GM18519 (cell line): ENCODE results near the gene SLX4IP.

ENCODE experiments used
- ATAC-seq: cut with Tn5 transposase; IDR thresholded peaks from one replicate; pipeline ENCODE4 v1.9.1; 2021; ENCODE audit warnings: mild to moderate bottlenecking, moderate library complexity; ENCODE audit not compliant: unreplicated experiment, low FRiP score

Gene SLX4IP

DNA sequence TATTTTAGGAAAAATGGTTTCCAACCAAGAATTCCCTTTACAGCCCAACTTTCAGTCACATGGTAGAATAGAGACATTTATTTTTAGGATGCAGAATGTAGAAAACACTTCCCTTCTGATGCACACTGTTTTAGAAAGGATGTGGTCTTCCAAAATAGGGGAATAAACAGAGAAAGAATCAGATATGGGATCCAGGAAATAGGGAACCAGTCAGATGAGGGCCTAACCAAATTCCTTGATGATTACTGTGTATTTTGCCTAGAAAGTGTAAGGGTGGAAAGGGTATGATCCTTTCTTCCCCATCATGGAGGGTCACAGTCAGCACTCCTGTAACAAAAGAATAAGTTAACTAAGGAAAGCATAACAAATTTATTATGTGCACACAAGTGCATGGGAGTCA lies 27.4 kb downstream of the SLX4IP start:
- ATAC-seq = no peak

DNA sequence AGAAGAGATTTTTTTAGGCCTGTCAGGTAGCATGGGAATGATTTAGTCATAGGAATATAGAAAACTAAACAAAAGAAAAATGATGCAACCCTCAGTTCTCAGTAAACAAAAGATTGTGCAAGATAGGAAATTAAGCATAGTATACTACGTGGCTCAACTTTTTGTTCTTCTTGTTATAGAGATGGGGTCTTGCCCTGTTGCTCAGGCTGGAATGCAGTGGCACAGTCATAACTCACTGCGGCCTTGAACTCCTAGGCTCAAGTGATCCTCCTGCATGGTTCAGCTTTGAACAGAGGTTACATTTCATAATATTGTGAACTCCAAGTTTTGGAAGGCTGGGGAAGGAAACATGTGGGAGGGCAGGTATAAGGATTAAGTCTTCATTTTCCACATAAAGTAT lies 28.5 kb downstream of the SLX4IP start:
- no peak for ATAC-seq

DNA sequence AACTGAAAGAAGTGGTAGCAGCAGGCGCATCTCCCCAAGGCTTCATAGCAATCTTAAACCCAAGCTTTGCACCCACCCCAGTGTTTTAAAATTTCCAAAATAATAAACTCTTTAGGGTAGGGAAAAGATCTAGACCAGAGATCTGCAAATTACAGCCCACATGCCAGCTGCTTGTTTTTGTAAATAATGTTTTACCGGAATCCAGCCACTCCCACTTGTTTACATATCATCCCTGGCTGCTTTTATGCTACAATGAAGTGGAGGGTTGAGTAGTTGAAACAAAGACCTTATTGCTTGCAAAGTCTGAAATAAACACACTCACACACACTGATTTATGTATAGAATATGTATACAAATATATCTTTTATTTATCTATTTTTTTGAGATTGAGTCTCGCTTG lies 30.0 kb downstream of the SLX4IP start:
- no peak for ATAC-seq

DNA sequence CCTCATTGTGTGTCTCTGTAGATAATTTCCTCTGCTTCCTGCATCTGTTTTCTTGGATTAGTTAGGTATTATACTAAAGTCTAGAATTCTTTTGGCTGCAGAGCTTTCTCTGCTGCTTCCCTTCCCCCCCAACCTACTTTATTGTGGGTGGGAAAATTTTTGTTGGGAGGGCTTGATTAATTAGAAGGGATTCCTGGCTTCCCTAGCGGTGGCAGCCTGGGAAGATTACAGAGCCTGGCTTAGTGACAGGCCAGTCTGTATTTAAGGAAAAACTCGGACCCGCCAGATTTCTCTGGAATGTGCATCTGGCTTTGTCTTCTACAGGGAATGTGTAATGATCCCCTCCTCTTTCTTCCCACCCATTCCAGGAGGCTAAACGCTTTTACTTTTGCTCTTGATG lies 31.2 kb downstream of the SLX4IP start:
- no peak for ATAC-seq

DNA sequence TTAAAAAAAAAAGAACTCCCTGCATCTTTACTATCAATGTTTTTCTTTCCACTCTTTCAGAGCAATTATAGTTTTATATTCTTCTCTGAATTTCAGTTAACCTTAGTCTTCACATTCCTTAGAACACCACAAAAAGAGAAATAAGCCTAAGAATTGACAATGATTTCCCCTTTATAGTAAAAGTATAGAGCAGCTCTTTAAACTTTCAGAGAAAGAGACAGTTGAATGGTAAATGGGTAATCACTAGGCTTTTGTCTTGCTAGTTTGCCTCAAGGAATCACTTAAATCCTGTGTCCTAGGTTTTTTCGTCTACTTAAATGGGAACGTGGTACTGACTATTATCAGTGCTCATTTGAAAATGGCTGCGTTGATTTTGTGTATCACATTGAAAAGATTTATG lies 31.8 kb downstream of the SLX4IP start:
- ATAC-seq = no peak

DNA sequence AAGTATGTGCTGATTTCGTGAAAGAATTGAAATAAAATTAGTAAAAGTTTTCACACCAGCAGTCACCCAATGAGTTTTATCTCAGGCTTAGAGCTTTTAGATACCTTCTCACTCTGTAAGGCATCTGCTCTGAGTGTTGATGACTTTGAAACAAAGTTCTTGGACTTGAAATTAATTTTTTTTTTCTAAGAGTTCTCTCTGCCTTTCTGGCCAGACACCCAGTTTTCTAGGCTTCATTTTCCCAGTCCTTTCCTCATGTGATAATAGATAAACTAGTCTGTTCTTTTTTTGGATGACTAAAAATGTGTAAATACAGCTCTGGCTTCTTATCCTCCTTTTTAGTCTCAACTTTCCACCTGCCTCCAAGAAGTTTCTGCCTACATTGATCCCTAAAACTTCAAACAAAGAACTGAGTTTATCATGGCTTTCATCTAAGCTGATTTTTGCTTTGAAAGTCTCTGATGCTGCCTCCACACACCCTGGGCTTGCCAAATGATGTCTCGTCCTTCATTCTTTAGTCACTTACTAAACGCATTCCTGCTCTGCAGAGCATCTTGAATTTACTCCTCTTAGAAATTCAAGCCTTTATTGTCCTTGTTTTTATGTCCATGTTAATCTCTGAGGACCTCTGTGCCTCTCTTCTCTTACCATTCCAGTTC lies 32.7 kb downstream of the SLX4IP start:
- ATAC-seq = no peak

DNA sequence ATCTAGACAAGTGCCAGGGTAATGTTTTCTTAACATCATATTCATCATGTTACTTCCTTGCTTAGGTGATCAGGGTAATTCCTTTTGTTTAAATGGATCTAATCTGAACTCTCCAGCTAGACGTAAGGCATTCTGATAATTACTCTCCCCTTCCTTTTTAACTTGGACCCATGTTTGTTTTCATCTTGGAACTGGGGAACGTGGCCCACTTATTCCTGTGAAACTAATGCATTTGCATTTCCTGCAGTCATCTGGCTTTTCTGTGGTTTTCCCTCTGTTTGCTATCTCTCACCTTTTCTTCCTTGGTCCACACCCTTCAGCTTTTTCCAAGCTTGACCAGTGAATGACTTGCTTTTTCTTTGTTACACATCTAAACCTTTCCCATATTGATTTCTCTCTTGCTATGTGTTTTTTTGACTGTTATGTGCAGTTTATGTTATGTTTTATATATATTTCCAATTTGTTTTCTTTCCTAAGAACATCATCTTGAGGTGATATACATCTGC lies 33.3 kb downstream of the SLX4IP start:
- ATAC-seq = no peak

DNA sequence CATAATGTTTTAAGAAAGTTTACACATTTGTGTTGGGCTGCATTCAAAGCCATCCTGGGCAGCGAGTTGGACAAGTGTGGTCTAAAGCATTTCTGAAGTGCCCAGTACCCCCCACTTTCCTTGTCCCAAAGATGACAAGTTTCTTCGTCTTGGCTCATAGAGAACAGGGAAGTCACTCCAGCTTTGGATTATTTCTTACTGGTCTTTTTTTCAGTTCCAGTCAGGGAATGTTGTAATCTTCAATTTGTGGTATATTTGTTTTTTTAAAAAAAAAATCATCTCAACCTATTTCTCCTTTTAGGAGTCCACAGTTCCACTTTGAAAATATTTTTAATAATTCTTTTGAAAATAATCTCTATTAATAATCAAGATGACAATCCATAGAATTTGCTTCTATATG lies 34.0 kb downstream of the SLX4IP start:
- no peak for ATAC-seq

DNA sequence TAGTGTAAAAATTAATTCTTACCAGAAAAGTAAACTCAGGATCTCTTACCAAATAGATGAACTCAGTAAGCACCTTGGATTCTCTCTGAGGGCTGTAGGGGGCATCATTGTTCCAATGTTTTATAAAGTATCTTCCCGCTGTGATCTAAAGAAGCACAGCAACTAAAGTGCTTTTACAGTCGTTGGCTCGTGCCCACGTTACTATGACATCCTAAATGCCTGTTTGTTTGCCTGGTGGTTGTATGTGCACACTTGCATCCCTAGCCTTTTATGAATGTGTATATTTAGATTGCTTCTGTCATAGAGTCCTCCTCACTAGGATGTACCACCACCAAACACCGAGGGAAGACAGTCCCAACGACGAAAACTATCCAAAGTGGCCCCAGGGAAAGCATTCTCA lies 34.5 kb downstream of the SLX4IP start:
- ATAC-seq = no peak

DNA sequence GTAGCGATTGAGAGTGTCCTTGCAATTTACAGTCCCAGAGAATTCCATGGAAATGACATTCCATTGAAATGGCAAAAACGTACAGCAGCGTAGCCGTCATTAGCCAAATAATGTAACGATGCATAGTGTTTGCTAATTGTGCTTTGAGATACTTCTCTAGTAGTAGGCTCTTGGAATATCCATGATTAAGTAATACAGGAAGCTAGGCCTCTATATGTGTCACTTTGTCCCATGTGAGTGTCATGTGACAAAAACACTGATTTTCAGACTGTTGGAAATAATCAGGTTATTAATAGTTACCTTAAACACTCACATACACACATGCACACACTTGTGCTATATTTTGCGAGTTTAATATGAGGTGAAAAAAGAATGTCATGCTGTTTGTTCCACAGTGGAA lies 35.2 kb downstream of the SLX4IP start:
- ATAC-seq = no peak

DNA sequence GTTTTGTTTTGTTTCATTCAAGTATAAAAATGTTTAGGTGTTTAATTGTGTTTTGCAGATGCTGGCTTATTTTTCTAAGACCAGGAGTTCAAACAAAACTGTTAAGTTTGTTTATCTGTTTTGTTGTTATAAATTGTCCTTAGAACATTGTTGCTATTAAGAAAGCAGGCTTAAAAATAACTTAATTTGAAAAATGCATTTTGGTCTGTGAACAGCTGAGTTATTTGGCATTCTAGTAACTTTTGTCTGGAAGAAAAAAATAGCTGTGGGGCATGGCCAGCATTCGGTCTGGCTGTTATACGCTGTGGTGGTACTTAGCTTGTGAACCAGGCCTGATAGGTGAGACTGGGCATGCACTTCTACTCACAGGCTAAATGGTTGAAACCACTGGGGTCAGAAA lies 37.8 kb downstream of the SLX4IP start:
- ATAC-seq = no peak

DNA sequence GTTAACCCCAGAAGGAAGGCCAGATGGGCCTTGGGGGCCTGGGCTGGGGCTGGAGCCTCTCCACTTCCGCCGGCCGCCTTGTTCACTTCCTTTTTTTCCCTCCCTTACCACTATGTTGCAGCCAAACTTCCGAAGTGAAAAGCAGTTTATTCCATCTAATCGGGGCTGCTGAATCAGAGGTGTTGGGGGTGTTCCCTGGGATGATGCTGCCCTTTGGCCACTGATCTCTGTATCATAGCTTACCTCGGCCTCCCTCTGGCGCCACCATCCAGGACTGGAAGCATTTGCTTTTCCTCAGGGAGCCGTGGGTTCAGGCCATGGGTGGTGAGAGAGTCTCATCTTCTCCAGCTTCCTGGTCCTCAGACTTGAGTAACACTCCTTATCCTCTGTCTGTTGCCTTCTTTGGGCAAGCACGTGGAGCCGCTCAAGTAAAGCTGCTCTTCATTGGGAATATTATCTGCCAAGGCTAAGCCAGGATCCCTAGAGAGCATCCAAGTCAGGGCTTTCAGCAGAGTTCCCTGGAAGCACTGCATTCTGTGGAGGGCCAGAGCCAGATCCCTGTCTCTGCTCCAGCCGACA lies 39.6 kb downstream of the SLX4IP start:
- no peak for ATAC-seq

DNA sequence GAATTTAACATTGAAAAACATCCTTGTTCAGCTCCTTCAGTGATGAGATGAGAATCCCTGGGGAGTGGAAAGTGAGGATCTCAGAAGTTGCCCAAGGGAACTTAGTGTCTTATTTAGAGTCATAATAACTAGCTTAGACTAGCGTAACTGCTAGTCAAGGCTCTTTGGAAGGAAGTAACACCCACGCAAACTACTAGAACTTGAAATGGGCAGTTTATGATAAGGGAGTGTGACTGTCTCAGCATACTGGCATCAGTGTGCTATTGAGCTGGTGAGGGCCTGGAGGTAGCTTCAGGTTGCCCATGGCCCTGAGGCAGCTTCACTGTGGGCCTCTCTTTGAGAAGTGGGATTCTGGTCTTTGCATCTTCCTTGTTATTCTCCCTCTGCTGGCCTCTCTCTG lies 40.1 kb downstream of the SLX4IP start:
- ATAC-seq = no peak

DNA sequence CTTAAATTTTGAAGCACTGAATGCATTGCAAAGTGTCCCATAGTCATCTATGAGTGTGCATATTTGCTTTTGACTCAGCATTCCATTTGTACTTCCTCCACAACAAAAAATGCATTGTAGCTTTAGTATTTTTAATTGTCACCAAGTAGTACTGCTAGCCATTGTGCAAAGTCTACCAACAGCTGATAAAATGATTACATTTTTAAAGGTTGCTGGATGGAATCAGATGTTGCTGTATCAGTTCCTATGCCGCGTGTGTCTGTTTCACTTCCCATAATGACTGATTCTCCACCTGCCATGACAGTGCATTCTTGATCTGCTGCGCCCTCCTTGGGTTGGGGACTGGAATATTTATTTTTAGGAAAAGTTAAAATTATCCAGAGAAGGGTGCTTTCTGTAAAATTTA lies 41.2 kb downstream of the SLX4IP start:
- ATAC-seq = peak; percentile 64

DNA sequence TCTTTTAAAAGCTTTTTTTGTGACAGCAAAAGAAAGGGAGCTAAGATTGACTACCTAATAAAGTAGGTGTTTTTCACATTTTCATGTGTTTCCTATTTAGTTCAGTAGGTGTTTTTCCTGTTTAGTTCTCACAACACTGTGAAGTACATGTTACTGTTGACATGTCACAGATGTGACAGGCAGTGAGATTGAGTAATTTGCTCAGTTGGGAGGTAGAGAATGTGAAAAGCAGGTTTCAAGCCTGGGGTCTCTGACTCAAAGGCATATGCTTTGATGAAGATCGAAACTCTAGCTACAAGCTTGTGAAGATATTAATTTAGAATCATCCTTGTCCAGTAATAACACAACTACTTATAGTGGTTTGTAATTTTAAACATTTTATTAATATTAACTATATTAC lies 43.1 kb downstream of the SLX4IP start:
- peak; percentile 74 for ATAC-seq

DNA sequence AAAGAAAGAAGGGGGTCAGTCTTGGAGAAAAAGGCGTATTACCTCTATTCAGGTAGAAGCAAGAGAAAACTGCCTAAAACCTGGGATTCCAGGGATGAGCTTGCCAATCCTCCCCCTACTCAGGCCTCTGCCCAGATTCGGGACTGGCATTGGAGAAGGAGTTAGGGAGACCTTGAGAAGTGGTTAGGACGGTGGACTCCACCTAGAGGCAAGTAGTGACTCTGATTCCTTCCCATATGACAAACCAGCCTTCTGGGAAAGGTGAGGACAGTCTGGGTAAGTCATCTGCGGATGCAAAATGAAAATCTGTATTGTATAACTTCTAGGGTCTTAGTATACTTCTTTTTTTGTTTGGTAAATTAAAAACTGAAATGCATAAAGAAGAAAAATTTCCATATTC lies 43.8 kb downstream of the SLX4IP start:
- no peak for ATAC-seq

DNA sequence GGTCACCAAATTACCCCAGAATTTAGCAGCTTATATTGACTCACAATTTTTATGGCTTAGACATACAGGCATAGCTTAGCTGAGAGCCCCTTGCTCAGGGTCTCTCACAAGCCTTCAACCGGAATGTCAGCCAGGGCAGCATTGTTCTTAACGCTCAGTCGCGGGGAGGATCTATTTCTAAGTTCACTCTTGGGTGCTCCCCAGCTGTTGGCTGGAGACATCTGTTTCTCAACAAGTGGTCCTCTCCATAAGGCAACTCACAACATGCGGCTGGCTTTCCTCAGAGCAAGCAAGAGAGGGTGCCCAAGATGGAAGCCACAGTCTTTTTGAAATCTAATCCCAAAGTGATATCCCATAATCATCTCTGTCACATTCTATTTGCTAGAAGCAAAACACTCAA lies 46.6 kb downstream of the SLX4IP start:
- ATAC-seq = no peak

DNA sequence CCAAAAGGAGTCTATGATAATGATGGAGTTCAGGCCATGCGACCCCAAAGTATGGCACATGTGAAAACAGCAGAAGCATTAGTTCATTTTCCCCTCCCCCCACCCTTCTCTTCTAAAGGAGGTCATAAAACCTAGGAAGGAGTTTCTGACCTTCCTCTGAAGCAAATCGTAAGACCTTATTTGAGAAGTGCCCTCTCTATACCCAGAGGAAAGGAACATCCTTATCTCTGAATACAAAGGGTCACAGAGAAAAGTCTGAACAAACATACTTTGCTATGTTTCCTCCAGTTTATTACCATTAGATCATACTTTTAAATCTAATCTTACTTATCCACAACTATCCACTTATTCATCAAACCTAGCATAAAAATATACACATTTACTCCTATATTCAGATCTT lies 48.6 kb downstream of the SLX4IP start:
- ATAC-seq = no peak

DNA sequence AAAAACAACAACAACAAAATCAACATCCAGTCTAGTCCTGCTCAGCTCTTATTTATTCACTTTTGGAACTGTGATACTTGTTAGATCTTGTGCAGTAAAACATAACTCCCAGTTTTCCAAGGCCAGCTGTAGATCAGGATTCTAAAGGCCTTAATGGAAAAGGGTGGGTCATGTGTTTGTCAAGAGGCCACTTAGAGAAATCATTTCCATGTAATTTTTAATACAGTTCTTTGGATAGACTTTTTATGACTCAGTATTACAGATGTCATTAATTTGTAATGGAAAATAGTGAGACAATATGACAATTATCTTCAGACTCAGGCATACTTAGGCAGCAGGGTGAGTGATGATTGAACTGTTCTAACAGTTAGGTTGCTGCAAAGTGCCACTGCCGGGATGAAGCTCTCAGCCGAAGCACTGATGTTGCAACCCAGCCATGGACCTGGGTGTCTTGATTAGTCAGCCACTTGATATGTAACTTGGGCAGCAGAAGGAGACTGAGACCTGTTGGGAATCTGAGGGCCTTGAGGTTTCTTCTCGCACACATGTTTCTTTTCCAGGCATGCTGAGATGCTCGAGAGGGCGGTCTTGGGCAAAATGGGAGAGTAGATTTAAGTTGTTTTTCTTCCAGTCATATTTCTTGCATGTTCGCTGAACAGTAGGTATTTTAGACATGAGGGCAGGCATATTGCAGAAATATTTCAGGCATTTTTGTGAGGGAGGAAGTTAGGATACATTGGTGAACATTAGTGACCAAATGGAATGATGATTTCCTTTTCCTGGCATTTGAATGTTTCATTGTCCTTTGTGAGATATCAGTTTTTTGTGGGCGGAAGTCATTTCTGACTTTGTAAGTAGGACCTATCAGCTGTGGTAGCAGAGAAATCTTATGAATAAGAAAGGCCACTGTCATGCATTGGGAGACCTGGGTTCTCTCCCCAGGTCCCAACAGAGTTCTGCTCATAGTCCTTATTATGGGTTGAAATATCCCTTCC lies 52.3 kb downstream of the SLX4IP start:
- ATAC-seq = no peak

DNA sequence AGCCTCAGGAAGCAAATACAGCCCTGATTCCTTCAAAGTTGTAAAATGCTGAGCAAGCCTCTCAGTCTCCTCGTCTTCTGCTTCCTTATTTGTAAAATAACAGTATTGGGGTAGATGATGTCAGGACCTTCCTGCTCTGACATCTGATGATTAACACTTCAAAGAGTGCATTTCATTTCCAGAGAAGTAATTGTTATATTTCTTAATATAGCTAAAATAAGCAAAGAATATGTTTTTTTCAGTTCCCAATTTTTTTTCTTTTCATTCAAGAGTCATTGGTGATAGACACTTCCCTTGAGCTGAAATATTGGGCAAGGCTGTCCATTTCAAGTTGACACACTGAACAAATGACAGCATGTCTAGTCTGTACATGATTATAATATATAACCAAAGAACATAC lies 53.4 kb downstream of the SLX4IP start:
- no peak for ATAC-seq

DNA sequence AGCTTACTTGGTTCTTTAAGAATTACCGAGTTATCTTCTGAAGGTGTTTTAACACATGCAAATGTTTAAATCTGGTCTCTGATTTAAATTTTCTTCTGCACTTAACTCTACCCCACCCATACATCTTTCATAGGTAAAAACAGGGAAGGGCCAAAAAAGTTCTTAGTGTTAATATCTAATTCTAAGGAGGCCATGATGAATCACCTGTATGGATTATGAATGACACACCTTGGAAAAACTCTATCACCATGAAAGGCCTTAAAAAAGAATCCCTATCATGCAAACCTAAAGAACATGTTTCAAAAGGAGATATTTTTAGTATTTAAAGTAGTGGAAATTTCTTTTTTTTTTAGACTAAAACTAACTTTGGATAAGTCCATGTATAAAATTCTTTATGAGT lies 54.7 kb downstream of the SLX4IP start:
- ATAC-seq = no peak
